Measurements from ENCODE around the gene ATXN7L3.

The ATXN7L3 gene

GRCh38 chr17:44204441-44204882 lies 4.8 kb upstream of the ATXN7L3 start:
- Histone ChIP-seq H3K27ac (ENCODE audit: low read length) (no peak overlapping the region), H3K4me1 (ENCODE audit: insufficient read depth, low read length) (peaks cover 15% of the 10 kb centered on the region), H3K4me2 (ENCODE audit: insufficient read depth, low read length) (no peak overlapping the region), H3K79me2 (ENCODE audit: insufficient read depth, low read length) (peaks cover 8% of the 10 kb centered on the region; the same call in 1 of the 2 replicates), H3K27me3 (ENCODE audit: insufficient read depth, low read length, poor library complexity) (no peaks in the 10 kb centered on the region), H3K36me3 (ENCODE audit: insufficient read depth, low read length) (peaks cover 30% of the 10 kb centered on the region), H3K9ac (ENCODE audit: low read depth, low read length) (no peak overlapping the region), H3K9me3 (ENCODE audit: insufficient read depth, low read length, severe bottlenecking) (no peaks in the 10 kb centered on the region), H2AFZ (ENCODE audit: low read depth, low read length) (no peak overlapping the region), H3K4me3 (ENCODE audit: low read depth in 1 of 2, low read length in 2 of 2) (no peak overlapping the region), H4K20me1 (ENCODE audit: insufficient read depth, low read length) (peaks cover 7% of the 10 kb centered on the region)
- TF ChIP-seq CTCF (IDR thresholded peaks at IDR 0.05; ENCODE audit: borderline replicate concordance, extremely low read depth, low read length, poor library complexity, severe bottlenecking) (no peak), EZH2 (IDR thresholded peaks at IDR 0.05; ENCODE audit: borderline replicate concordance, low read depth, low read length, severe bottlenecking) (no peak)
- ATAC-seq (ENCODE audit: insufficient read depth, low read depth): no peak
- no peak for DNase-seq

- Histone ChIP-seq H2AFZ (ENCODE audit: low read depth, low read length) (no peak overlapping the region; the same call in 1 of the 2 replicates), H3K27me3 (ENCODE audit: insufficient read depth, low read length, poor library complexity) (no peaks in the 10 kb centered on the region), H3K9me3 (ENCODE audit: insufficient read depth, low read length, severe bottlenecking) (no peaks in the 10 kb centered on the region), H3K36me3 (ENCODE audit: insufficient read depth, low read length) (peaks cover 24% of the 10 kb centered on the region), H3K4me1 (ENCODE audit: insufficient read depth, low read length) (peaks cover 15% of the 10 kb centered on the region), H3K4me2 (ENCODE audit: insufficient read depth, low read length) (peak overlapping the region; percentile 2; the same call in 1 of the 2 replicates), H3K4me3 (ENCODE audit: low read depth in 1 of 2, low read length in 2 of 2) (no peak overlapping the region), H4K20me1 (ENCODE audit: insufficient read depth, low read length) (peaks cover 4% of the 10 kb centered on the region), H3K9ac (ENCODE audit: low read depth, low read length) (no peak overlapping the region), H3K79me2 (ENCODE audit: insufficient read depth, low read length) (peaks cover 10% of the 10 kb centered on the region), H3K27ac (ENCODE audit: low read length) (no peak overlapping the region)
- TF ChIP-seq EZH2 (IDR thresholded peaks at IDR 0.05; ENCODE audit: borderline replicate concordance, low read depth, low read length, severe bottlenecking): no peak
- TF ChIP-seq CTCF (IDR thresholded peaks at IDR 0.05; ENCODE audit: borderline replicate concordance, extremely low read depth, low read length, poor library complexity, severe bottlenecking): peak; percentile 82
- peak; percentile 27 for ATAC-seq (ENCODE audit: insufficient read depth, low read depth)
- DNase-seq: peak; percentile 80
Measured at GRCh38 chr17:44203731-44204440, 4.2 kb upstream of the ATXN7L3 start.

- H3K79me2 ChIP-seq (ENCODE audit: insufficient read depth, low read length): peaks cover 21% of the 10 kb centered on the region
- DNase-seq: no peak
- H2AFZ ChIP-seq (ENCODE audit: low read depth, low read length): no peak overlapping the region
- H3K4me1 ChIP-seq (ENCODE audit: insufficient read depth, low read length): peaks cover 25% of the 10 kb centered on the region
- peaks cover 13% of the 10 kb centered on the region for H4K20me1 ChIP-seq (ENCODE audit: insufficient read depth, low read length)
- no peak overlapping the region for H3K4me3 ChIP-seq (ENCODE audit: low read depth in 1 of 2, low read length in 2 of 2)
- no peaks in the 10 kb centered on the region for H3K27me3 ChIP-seq (ENCODE audit: insufficient read depth, low read length, poor library complexity)
- no peak overlapping the region for H3K4me2 ChIP-seq (ENCODE audit: insufficient read depth, low read length)
- ATAC-seq (ENCODE audit: insufficient read depth, low read depth): no peak
- no peak overlapping the region for H3K27ac ChIP-seq (ENCODE audit: low read length)
- H3K36me3 ChIP-seq (ENCODE audit: insufficient read depth, low read length): peaks cover 16% of the 10 kb centered on the region
- H3K9me3 ChIP-seq (ENCODE audit: insufficient read depth, low read length, severe bottlenecking): no peaks in the 10 kb centered on the region
- H3K9ac ChIP-seq (ENCODE audit: low read depth, low read length): no peak overlapping the region
- TF ChIP-seq CTCF (IDR thresholded peaks at IDR 0.05; ENCODE audit: borderline replicate concordance, extremely low read depth, low read length, poor library complexity, severe bottlenecking): no peak
- no peak for TF ChIP-seq EZH2 (IDR thresholded peaks at IDR 0.05; ENCODE audit: borderline replicate concordance, low read depth, low read length, severe bottlenecking)
Measured at GRCh38 chr17:44202756-44203155, 3.1 kb upstream of the ATXN7L3 start.

Measured in DND-41 (cell line).